Inflammatory macrophage treated with lipopolysaccharide for 1 hour (primary cell): ENCODE measurements around the gene KLC1.

Experiments
- DNase-seq, 2 donors: peaks; one replicate each; pipeline ENCODE4 v3.0.0-alpha.2; 2020 to 2022

Gene KLC1

GRCh38 chr14:103706551-103707328 is 77.7 kb downstream of the KLC1 start:
- DNase-seq: no peak

GRCh38 chr14:103707329-103708263 is 78.6 kb downstream of the KLC1 start:
- no peak for DNase-seq

GRCh38 chr14:103708750-103709187 is 79.8 kb downstream of the KLC1 start:
- DNase-seq: no peak

GRCh38 chr14:103709814-103710213 is 80.8 kb downstream of the KLC1 start:
- DNase-seq: no peak

- DNase-seq: no peak
These were observed 81.9 kb downstream of the KLC1 start for GRCh38 chr14:103710771-103711377.

GRCh38 chr14:103711516-103712431 is 82.8 kb downstream of the KLC1 start:
- no peak for DNase-seq

GRCh38 chr14:103712633-103713247 is 83.7 kb downstream of the KLC1 start:
- no peak for DNase-seq

GRCh38 chr14:103713304-103714062 is 84.5 kb downstream of the KLC1 start:
- DNase-seq: no peak

GRCh38 chr14:103714063-103714724 is 85.2 kb downstream of the KLC1 start:
- no peak for DNase-seq

- DNase-seq: peak; percentile 99 to 100
These were observed 86.3 kb downstream of the KLC1 start, which contains the start of the genes XRCC3 and ZFYVE21 for GRCh38 chr14:103715052-103716000. Gene XRCC3 (minus strand): TSS chr14:103715451. CDS start chr14:103711087, 4,364 bp downstream. Gene ZFYVE21 (plus strand): TSS chr14:103715810. CDS start chr14:103715842, 32 bp downstream.

GRCh38 chr14:103716091-103716801 is 87.2 kb downstream of the KLC1 start:
- peak; percentile 18 to 25 for DNase-seq

GRCh38 chr14:103716899-103717411 is 87.9 kb downstream of the KLC1 start:
- no peak for DNase-seq

- no peak for DNase-seq
These were observed 89.6 kb downstream of the KLC1 start for GRCh38 chr14:103718572-103718971.

GRCh38 chr14:103719751-103720150 is 90.7 kb downstream of the KLC1 start:
- no peak for DNase-seq

GRCh38 chr14:103721334-103722120 is 92.5 kb downstream of the KLC1 start:
- DNase-seq: no peak

- no peak for DNase-seq
These were observed 94.7 kb downstream of the KLC1 start for GRCh38 chr14:103723748-103724081.

- no peak for DNase-seq
These were observed 95.1 kb downstream of the KLC1 start for GRCh38 chr14:103724116-103724515.
